ENCODE results near the gene RXRB.
A peak's percentile ranks its signal among the peaks of the same experiment; 100 is the strongest.
"Not testable (repeated sequence)": the region's sequence is repeated elsewhere in the genome, so short reads cannot be mapped to it uniquely, and the experiment has no call there.

RXRB gene

DNA sequence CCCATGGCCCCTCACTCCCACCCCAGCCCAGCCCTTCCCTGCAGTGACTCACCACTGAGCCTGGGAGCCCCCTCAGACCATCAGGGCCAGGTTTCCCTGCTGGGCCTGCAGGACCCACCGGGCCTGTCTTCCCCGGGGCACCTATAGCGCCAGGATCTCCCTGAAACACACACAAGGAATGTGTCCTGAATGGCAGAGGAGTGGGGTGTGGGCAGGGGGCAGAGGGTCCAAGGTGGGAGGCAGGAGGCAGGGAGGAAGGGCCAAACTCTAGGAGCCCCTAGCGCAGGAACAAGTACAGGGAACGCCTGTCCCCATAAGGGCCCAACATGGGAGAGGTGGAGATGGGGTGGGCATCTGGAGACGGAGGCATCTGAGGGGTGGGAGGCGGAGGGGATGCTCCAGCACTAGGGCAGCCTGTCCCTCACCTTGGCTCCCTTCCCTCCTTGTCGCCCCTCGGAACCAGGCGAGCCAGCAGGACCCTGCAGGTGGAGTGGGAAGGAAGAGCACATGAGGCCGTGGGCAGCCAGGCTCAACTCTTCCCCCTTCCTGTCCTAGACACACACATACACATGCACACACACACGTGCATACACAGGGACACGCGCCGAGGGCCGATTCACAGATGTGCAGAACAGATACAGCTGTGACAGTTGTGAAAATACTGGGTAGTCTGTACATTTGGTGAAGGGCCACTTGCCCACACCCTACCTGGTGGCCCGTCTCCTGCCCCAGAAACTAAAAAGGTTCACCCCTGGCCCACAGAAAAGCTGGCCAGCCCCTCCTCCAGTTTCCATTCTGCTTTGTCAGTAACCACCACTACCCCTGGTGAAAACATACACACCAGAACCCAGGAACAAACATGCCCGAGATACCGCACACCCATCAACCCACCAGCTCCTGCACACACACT, 32.8 kb downstream of the RXRB start:
- DNase-seq, result no peak
- intact Hi-C loops (cut with DNase I), result no loop called here

DNA sequence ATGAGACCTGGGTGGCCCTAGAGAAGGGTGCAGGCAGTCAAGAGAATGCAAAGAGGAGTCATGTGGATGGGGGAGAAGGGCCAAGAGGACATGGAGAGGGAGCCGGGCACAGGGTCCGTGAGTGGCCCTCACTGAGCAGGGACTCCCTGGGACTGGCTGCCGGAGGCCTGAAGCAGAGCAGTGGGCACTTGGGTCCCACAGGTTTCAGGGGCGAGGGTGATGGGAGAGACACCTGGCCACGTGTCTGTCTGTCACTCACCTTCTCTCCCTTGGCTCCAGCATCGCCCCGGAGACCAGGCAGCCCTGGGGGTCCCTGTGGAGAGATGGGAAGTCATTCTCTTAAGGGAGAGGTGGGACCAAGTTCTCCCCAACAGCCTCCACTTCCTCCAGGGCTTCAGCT, 33.7 kb downstream of the RXRB start:
- intact Hi-C loops (cut with DNase I), result no loop called here
- DNase-seq, result no peak

DNA sequence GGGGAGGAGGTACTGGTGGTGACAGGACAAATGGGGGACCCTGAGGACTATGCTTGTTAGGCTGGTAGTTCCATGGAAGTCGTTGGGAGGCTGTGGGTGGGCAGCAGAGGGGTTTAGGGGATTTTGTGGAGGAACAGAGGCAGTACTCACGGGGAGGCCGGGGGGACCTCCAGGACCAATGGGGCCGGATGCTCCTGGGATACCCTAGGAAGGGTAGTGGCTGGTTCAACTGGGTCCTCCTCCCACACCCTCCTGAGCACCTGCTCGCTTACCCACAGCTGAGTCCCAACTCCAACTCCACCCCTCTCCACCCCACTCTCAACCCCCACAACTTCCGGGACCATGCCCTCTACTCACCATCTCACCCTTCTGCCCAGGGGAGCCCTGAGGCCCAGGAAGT, 34.1 kb downstream of the RXRB start:
- no peak for DNase-seq
- intact Hi-C loops (cut with DNase I), result no loop called here

DNA sequence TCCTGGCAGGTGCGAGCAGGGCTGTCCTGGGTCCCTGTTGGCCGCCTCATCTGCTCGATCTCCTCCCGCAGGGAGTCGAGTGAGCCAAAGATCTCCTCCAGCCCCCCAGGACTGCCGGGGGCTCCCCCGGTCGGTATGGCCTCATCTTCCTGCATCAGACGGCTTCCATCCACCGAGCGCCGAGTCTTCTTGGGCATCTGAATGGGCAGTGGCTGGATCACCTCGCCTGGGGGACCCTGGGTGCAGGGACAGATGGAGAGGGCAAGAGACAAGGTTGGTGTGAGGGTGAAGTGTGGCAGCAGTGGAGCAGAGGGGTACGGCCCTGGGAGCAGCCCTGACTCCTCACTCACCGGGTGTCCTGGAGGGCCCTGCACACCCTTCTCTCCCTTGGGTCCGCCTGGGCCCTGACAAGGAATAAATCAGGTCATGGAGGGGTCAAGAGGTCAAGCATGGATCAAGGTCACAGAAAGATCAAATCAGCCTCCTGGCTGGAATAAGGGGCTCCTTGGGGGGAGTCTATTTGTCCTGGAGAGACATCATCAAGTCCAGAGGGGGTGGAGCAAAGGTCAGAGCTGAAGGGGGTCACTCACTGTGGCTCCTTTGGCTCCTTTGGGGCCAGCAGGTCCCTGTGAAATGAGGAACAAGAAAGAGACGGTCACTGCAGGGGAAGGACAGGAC, 34.7 kb downstream of the RXRB start:
- no peak for DNase-seq
- intact Hi-C loops (cut with DNase I), result no loop called here

DNA sequence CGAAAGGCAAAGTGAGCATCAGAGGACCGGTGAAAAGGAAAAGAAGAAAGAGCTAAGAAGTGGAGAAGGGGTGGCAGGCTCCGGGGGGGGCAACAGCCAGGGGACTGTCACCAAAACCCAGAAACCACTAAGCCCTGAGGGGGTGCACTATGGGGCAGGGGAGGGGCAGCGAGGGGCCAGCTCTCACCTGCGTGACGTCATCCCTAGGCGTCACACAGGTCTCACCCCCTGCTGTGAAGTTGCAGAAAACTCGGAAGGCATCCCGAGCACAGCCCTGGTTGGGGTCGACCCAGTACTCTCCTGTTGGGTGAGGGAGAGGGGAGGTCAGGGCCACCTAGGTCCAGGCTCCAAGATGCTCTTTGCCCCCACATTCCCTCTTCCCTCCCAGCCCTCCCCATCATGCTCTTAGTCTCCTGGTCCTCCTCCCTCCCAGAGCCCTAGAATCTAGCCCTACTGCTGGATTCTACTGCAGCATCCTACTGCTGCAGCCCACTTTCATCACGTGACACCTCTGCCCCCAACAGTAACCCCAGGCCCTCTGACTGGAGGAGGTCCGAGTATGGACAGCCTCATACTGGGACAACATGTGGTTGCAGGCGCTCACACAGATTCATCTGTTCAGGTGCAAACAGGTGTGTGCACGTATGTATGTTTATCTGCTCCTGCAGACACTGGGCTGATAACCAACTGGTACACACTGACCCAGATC, 35.6 kb downstream of the RXRB start:
- intact Hi-C loops (cut with DNase I), result no loop called here
- DNase-seq, result no peak

DNA sequence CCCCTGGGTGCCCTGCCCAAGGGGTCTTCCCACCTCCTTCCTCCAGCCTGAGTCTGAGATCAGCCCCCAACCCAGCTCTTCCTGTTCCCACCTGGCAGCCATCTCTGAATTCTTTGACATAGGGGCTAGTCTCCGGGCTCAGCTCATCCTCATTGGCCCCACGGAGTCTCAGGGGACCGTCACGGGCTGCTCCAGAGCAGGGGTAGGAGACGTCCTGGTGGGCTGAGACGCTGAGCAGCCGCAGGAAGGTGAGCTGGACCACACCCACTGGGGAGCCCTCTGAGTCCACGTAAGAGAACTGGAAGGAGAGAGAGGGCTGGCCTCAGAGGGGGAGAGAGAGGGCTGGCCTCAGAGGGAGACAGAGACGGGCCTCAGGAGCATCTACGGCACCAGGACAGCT, 36.3 kb downstream of the RXRB start:
- DNase-seq, result no peak
- intact Hi-C loops (cut with DNase I), result no loop called here

DNA sequence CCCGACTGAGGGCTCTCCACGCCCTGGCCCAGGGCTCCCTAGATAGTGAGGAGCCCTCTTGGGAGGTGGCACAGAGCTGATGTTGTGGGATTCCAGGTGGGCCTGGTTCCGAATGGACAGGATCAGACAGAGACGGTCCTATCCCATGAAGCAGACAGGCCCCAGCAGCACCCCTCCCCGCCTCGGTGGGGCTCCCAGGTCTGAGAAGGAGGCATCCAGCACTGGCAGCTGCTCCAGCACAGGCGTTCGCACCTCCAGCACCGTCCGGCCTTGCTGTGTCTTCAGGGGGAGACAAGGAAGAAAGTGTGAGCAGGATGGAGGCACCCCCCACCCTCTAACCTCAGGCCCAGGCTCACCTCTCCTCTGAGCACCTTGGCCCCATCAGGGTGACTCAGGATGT, 36.9 kb downstream of the RXRB start:
- intact Hi-C loops (cut with DNase I), result no loop called here
- no peak for DNase-seq

DNA sequence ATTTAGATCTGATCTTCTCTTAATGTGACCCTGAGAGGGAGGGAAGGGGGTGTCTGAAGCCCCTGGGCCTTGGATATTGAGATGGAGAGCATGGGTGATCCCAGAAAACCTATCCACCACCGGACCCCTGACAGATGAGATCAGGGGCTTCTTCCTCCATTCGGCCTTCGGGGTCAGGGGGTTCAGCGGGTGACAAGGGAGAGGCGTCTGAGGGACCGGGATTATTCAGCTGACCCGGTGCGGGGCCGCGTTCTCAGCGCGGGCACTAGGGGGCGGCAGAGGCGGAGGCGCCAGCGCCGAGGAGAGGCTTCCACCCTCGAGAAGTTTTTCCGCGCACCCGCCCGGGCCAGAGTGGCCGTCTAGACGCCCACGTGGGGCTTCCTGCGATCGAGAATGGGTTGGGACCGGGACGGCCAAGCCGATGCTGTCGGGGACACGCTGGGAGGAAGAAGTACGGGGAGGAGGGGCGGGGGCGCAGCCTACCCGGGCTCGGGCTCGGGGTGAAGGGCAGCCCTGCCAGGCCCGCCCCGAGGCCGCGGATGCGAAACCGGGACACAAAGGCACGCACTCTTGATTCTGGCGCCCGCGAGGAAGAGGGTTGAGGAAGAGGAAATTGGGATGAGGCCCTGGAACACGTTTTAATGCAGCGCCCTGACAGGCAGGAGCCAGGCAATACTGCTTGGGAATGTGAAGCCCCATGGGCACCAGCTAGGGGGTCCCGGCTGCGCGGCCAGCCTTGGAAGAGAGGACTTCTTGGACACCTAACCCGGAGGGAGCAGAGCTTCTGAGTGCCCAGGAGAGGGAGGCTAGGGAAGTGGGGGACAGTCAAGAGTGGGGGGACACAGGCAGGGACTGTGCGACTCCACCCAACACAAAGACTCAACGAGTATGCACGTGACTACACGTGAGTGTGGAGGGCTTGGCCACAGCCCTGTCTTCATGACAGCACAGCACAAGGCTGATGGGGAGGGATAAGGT, 38.8 kb downstream of the RXRB start:
- intact Hi-C loops (cut with DNase I), result loop anchor here (1.0 kb wide), 2 partner anchors 36 to 87 kb away; no protein-coding TSS in a partner anchor
- DNase-seq, result peak; percentile 57 to 96 (median 80)

DNA sequence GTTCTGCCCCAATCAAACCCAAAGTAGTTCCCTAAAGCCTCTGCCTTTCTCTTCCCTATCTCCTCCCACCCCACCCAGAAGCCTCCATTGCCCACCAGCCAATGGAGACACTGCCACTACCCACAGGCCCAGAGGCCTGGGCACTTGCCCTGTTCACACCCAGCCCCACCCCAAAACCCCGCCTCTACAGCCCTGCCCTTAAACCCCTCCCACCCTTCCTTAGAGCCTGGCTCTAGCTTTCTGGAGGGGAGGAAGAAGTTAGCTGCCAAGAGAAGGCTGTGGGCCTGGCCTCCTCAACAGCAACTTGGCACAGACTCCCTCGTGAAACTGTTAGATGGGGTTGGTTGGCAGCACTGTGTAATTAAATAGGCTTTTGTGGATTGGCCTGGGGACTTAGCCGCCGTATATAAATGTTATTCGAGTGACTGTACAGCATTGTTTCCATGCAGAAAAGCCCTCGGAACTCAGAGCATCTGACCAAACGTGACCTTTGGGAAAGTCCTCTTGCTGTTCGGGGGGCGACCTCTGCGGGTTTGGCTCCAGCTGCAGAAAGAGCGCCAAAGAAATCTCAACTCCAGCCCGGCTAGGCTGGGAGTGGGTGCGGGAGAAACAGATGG, 39.6 kb downstream of the RXRB start:
- intact Hi-C loops (cut with DNase I), result loop anchor here (1.0 kb wide), 2 partner anchors 36 to 87 kb away; no protein-coding TSS in a partner anchor
- peak in 1 of 10 donors; percentile 49 for DNase-seq

DNA sequence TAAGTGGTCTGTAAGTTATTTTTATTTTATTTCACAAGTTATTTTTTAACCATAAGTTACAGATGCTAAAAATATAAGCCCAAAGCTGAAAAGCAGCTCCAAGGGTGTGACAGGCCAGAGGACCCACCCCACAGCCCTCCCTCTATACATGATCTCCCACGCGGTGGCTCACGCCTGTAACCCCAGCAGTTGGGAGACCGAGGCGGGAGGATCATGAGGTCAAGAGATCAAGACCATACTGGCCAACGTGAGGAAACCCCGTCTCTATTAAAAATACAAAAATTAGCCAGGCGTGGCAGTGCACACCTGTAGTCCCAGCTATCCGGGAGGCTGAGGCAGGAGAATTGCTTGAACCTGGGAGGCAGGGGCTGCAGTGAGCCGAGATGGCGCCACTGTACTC, 40.4 kb downstream of the RXRB start:
- peak in 1 of 10 donors; percentile 29 for DNase-seq
- intact Hi-C loops (cut with DNase I), result no loop called here

DNA sequence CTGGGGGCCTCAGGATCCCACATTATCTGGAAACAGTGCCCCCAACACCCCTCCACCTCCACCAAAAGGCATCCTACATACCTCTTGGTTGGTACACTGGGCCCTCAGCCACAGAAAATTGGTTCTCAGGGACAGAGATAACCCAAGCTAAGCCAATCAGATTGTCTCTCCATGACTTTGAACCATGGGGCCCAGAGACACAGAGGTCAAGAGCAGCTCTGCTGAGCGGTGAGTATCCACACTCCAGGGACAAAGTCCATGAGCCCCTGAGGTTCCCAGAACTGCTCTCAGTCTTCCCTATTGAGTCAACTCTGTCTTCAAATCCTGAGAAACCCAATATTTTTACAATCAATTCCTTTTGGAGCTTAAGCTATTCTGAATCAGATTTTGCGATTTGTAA, 43.5 kb downstream of the RXRB start:
- intact Hi-C loops (cut with DNase I), result no loop called here
- peak in 1 of 10 donors; percentile 12 for DNase-seq

DNA sequence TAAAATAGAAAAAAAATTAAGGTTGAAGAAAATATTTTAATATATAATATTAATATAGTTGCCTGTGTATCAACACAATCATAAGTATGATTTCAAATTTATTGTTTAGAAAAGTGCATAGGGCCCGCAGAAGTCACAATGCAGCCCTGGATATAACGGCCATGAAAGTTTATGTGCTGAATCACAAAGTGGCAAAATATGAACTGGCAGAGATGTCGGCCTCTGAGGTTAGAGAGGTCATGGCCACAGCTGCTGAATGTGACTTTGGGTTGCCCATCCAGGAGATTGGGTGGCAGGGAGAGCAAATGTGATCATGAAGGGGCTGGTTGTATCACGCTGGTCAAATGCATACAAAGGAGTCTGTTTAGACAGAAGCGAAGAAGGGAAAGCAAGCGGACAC, 43.9 kb downstream of the RXRB start:
- DNase-seq, result no peak
- intact Hi-C loops (cut with DNase I), result no loop called here

DNA sequence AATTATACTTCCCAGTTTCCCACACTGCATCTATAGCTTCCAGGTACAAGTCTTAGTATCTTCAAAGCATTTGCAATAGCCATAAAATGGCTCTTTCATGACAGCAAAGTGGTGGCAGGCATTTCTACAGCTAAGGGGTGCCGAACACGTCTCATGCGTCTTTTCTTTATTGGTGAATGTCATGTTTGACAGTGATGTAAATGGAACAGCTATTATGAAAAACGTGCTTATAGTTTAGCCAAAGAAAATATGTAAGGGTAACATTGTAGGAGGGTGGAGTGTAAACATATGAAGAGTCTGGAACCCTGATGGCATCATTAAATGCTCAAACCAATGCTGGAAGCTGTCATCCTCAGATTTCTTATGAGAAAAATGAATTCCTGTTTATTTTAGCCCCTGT, 46.1 kb downstream of the RXRB start:
- intact Hi-C loops (cut with DNase I), result no loop called here
- DNase-seq, result no peak

DNA sequence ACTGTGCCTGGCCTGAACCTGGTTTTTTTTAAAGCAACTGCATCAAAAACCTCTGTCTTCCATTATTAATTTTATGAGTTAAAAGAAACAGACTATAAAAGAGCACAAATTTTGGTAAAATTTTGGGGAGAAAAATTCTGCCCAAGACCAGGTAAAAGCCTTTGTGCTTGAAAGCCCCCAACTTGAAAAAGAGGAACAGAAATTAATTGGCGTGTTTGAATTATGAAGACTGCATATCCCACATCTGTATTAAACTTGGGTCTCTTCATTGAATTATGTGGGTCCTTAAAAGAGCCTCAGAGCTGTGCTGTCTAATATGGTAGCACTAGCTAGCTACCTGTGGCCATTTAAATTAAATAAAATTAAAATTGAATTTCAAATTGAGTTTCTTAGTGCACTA, 49.4 kb downstream of the RXRB start:
- intact Hi-C loops (cut with DNase I), result no loop called here
- DNase-seq, result no peak

DNA sequence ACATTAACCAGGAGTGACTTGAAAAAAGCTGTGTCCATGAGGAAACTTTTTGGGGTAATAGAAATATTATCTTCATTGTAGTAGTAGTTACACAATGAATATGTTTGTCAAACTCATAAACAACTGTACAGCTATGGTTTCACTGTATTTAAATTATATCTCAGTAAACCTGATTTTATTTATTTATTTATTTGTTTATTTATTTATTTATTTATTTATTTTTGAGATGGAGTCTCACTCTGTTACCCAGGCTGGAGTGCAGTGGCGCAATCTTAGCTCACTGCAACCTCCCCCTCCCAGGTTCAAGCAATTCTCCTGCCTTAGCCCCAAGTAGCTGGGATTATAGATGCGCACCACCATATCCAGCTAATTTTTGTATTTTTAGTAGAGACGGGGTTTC, 49.9 kb downstream of the RXRB start:
- DNase-seq; intact Hi-C loops (cut with DNase I): not testable (repeated sequence)

DNA sequence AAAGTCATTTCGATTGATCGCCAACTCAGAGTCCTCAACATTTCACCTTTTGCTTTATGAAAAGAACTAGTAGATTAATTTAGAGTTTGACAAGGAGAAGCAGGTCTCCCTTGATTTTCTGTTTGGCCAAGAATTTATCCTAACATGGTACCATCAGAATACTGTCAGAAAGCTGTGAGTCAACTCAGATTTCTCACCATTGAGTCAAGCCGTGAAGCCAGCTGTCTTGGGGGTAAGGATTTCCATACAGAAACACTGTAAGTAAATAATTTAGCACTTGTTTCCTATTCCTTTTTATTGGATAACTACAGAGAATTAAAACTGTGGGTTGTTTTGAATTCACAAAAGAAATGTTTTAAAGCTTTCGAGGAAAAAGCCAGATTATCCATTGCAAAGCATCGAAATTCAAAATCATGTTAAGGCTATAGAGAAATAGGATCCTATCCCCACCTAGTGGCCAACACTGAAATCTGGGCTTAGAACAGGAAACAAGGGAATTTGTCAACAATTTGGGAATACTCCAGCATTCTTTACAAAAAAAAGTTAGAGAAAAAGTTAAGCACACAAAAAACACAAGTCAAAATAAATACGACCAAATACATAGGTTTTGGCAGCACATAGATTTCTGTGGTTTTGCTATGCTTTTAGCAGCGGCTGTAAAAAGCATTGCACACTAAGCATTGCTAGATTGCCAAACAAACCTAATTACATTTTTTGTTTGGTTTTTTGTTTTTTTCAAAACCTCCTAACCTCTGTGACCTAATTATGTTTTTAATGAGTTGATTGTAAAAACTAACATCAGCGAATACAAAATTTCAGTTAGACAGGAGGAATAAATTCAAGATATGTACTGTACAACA, 52.4 kb downstream of the RXRB start:
- no peak for DNase-seq
- intact Hi-C loops (cut with DNase I), result loop anchor here (1.0 to 10.0 kb wide), 2 partner anchors 134 to 263 kb away; no protein-coding TSS in a partner anchor

DNA sequence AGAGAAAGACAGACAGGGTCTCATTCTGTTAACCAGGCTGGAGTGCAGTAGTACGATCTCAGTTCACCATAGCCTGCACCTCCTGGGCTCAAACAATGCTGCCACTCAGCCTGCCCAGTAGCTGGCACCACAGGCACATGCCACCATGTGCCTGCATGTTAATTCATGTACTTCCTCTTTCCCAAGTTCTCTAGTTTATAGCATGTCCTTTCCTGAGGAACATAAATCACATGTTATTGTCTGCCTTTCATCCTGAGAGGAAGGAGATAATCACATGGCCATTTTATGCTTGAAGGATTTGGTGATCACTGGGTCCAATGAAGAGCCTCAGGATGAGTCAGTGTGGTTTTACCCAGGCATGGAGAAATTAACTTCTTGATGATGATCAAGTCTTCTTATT, 56.1 kb downstream of the RXRB start:
- intact Hi-C loops (cut with DNase I), result loop anchor here (10.0 kb wide), 1 partner anchor 260 kb away; no protein-coding TSS in a partner anchor
- peak in 2 of 10 donors; percentile 10 to 68 for DNase-seq

All from posterior cingulate gyrus (tissue), 11 donors.